Epithelial cell of prostate (primary cell): ENCODE data around the gene SLCO4A1.

Experiments
- DNase-seq: peaks from one replicate; pipeline ENCODE4 v3.0.0-alpha.2; 2011; ENCODE audit warnings: low read depth, low spot score
- H3K27ac ChIP-seq: fragments of 450-650 bp; 2 replicates; pipeline ENCODE4 v1.5.1; 2017; ENCODE audit warnings: mild to moderate bottlenecking

SLCO4A1 gene

GRCh38 chr20:62707921-62708521, 65.7 kb downstream of the SLCO4A1 start:
- H3K27ac ChIP-seq: no peak overlapping the region
- DNase-seq: no peak

- no peak for DNase-seq
- no peak within 1 kb of the TSS for H3K27ac ChIP-seq
These were observed 66.6 kb downstream of the SLCO4A1 start, which contains the start of gene NTSR1 for GRCh38 chr20:62708591-62709536. TSS of gene NTSR1 (plus strand) at chr20:62708836. CDS start at chr20:62709208, 372 bp downstream.

GRCh38 chr20:62709537-62709905, 67.2 kb downstream of the SLCO4A1 start:
- no peak overlapping the region for H3K27ac ChIP-seq
- no peak for DNase-seq

- H3K27ac ChIP-seq: no peak overlapping the region
These were observed 68.0 kb downstream of the SLCO4A1 start for GRCh38 chr20:62710221-62710885.

GRCh38 chr20:62710886-62711702, 68.8 kb downstream of the SLCO4A1 start:
- H3K27ac ChIP-seq: no peak overlapping the region
- DNase-seq: no peak

More at GRCh38 chr20:62710221-62710885, 68.0 kb downstream of the SLCO4A1 start:
- no peak for DNase-seq

GRCh38 chr20:62711703-62712101, 69.4 kb downstream of the SLCO4A1 start:
- H3K27ac ChIP-seq: no peak overlapping the region
- no peak for DNase-seq

- no peak overlapping the region for H3K27ac ChIP-seq
- no peak for DNase-seq
These were observed 70.3 kb downstream of the SLCO4A1 start for GRCh38 chr20:62712606-62713005.

- no peak for DNase-seq
- no peak overlapping the region for H3K27ac ChIP-seq
These were observed 71.7 kb downstream of the SLCO4A1 start for GRCh38 chr20:62714006-62714405.

- no peak for DNase-seq
- H3K27ac ChIP-seq: no peak overlapping the region
These were observed 72.5 kb downstream of the SLCO4A1 start for GRCh38 chr20:62714799-62715198.

GRCh38 chr20:62715201-62715600, 72.9 kb downstream of the SLCO4A1 start:
- DNase-seq: no peak
- H3K27ac ChIP-seq: no peak overlapping the region

- H3K27ac ChIP-seq: no peak overlapping the region
- no peak for DNase-seq
These were observed 74.1 kb downstream of the SLCO4A1 start for GRCh38 chr20:62716198-62716940.

- H3K27ac ChIP-seq: no peak overlapping the region
- DNase-seq: no peak
These were observed 74.6 kb downstream of the SLCO4A1 start for GRCh38 chr20:62716941-62717310.

GRCh38 chr20:62717933-62718332, 75.6 kb downstream of the SLCO4A1 start:
- H3K27ac ChIP-seq: no peak overlapping the region
- DNase-seq: no peak

GRCh38 chr20:62718546-62718945, 76.2 kb downstream of the SLCO4A1 start:
- no peak overlapping the region for H3K27ac ChIP-seq
- no peak for DNase-seq

- no peak overlapping the region for H3K27ac ChIP-seq
- DNase-seq: no peak
These were observed 77.1 kb downstream of the SLCO4A1 start for GRCh38 chr20:62719250-62719935.
